ENCODE results near the gene AP1B1. TPM values are rescaled to one million over a fixed set of nuclear protein-coding genes. Genes with fewer than 3 reads are reported as not detected.

Gene AP1B1
- total and polyA plus RNA-seq, 2 of the 4 experiments (the other 2 are of a cell fraction) = 55.7 to 70.8 TPM

DNA sequence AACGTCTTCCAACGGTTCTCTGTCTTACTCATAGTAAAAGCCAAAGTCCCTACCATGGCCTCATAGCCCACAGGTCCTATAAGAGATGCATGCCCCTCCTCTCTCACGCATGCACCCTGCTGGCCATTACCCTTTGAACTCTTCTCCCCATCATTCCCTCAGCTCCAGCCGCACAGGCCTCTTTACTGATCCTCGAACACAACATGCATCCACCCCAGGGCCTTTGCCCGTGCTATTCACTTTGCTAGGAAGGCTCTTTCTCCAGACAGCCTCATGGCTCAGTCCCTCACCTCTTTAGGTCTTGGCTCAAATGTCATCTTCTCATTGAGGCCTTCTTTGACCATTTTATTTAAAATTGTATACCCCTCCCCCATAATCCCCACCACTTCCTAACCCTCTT lies 7.5 kb downstream of the AP1B1 start:
- no peak overlapping the region for H3K4ac ChIP-seq (ENCODE audit: low read depth, low read length)
- H2AK5ac ChIP-seq (ENCODE audit: low read depth, low read length) = no peak overlapping the region
- no peak overlapping the region for H3K14ac ChIP-seq (replicated peaks; ENCODE audit: low read depth, low read length)
- H3K56ac ChIP-seq (ENCODE audit: extremely low read depth, insufficient read depth, low read length) = no peak overlapping the region
- H3K27ac ChIP-seq (ENCODE audit: insufficient read depth, low read length) = no peak overlapping the region
- no peak overlapping the region for H3K4me2 ChIP-seq (ENCODE audit: low read depth, low read length)
- H2AK9ac ChIP-seq (replicated peaks; ENCODE audit: low read depth, low read length, poor library complexity) = no peak overlapping the region
- H3K23ac ChIP-seq (ENCODE audit: low read depth, low read length) = no peak overlapping the region
- H3K18ac ChIP-seq (ENCODE audit: low read depth, low read length) = no peak overlapping the region
- H3K9ac ChIP-seq (ENCODE audit: low read depth, low read length) = no peak overlapping the region
- H3K4me3 ChIP-seq (ENCODE audit: insufficient read depth, low read depth, low read length) = no peak overlapping the region
- H4K20me1 ChIP-seq (ENCODE audit: insufficient read depth, low read length) = peaks cover 14% of the 10 kb centered on the region; the same call in 1 of the 2 replicates
- H3K27me3 ChIP-seq (ENCODE audit: control insufficient read depth, insufficient read depth, low read length) = no peaks in the 10 kb centered on the region
- H2BK20ac ChIP-seq (ENCODE audit: low read depth, low read length) = no peak overlapping the region
- WGBS, 2 experiments (ENCODE audit: extremely low coverage in 2 of 2, insufficient read length in 1 of 2) = 77% methylated on average over 6 of the region's 6 CpGs; no CpG with 5 or more reads in 1 of the 2 experiments
- H3K9me1 ChIP-seq (ENCODE audit: insufficient read depth, low read length) = peaks cover 12% of the 10 kb centered on the region; the same call in 1 of the 2 replicates
- H3K79me1 ChIP-seq (ENCODE audit: low read depth in 1 of 2, low read length in 2 of 2) = peaks cover 41 to 69% of the 10 kb centered on the region in 2 experiments
- intact Hi-C loops (cut with micrococcal nuclease) = no loop called here
- in situ Hi-C loops (cut with MboI; ENCODE audit: low sequenced_read_pairs) = no loop called here
- H4K8ac ChIP-seq (ENCODE audit: low read depth in 2 of 2, low read length in 2 of 2) = no peak overlapping the region
- POLR2A ChIA-PET (ENCODE audit: unreplicated experiment) = no interaction called here
- BruUV-seq (replicated peaks) = no TSS peak
- no peak overlapping the region for H4K91ac ChIP-seq (ENCODE audit: insufficient read depth, low read depth, low read length)
- H2AFZ ChIP-seq (replicated peaks; ENCODE audit: low read length, poor library complexity) = no peak overlapping the region
- no peak for TF ChIP-seq RCOR1 (IDR thresholded peaks at IDR 0.05; ENCODE audit: insufficient replicate concordance, low read length)
- TF ChIP-seq, protein P1, sequence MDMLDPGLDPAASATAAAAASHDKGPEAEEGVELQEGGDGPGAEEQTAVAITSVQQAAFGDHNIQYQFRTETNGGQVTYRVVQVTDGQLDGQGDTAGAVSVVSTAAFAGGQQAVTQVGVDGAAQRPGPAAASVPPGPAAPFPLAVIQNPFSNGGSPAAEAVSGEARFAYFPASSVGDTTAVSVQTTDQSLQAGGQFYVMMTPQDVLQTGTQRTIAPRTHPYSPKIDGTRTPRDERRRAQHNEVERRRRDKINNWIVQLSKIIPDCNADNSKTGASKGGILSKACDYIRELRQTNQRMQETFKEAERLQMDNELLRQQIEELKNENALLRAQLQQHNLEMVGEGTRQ (IDR thresholded peaks at IDR 0.05; ENCODE audit: low read depth, low read length) = no peak
- TF ChIP-seq CEBPB (IDR thresholded peaks at IDR 0.05; ENCODE audit: low read depth, low read length) = no peak
- TF ChIP-seq FOS (IDR thresholded peaks at IDR 0.05; ENCODE audit: low read depth, low read length) = no peak
- TF ChIP-seq, protein P2, sequence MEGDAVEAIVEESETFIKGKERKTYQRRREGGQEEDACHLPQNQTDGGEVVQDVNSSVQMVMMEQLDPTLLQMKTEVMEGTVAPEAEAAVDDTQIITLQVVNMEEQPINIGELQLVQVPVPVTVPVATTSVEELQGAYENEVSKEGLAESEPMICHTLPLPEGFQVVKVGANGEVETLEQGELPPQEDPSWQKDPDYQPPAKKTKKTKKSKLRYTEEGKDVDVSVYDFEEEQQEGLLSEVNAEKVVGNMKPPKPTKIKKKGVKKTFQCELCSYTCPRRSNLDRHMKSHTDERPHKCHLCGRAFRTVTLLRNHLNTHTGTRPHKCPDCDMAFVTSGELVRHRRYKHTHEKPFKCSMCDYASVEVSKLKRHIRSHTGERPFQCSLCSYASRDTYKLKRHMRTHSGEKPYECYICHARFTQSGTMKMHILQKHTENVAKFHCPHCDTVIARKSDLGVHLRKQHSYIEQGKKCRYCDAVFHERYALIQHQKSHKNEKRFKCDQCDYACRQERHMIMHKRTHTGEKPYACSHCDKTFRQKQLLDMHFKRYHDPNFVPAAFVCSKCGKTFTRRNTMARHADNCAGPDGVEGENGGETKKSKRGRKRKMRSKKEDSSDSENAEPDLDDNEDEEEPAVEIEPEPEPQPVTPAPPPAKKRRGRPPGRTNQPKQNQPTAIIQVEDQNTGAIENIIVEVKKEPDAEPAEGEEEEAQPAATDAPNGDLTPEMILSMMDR (conservative IDR thresholded peaks at IDR 0.05; ENCODE audit: low read depth, low read length) = no peak
- TF ChIP-seq NFE2L2 (IDR thresholded peaks at IDR 0.05; ENCODE audit: low read depth, low read length) = no peak
- no peak for TF ChIP-seq RFX5 (IDR thresholded peaks at IDR 0.05; ENCODE audit: low read depth, low read length)
- no peak for TF ChIP-seq POLR2A (IDR thresholded peaks at IDR 0.05; ENCODE audit: low read depth, low read length)
- TF ChIP-seq BHLHE40 (IDR thresholded peaks at IDR 0.05; ENCODE audit: low read depth, low read length) = no peak
- TF ChIP-seq CHD1 (IDR thresholded peaks at IDR 0.05; ENCODE audit: low read depth, low read length) = no peak
- no peak overlapping the region for H2BK15ac ChIP-seq (ENCODE audit: low read depth, low read length)
- no peak overlapping the region for H4K5ac ChIP-seq (ENCODE audit: low read depth, low read length)
- H3K4me1 ChIP-seq (ENCODE audit: control insufficient read depth, insufficient read depth, low read length) = no peaks in the 10 kb centered on the region
- H3K36me3 ChIP-seq (ENCODE audit: control insufficient read depth, insufficient read depth, low read length) = peaks cover 11% of the 10 kb centered on the region; the same call in 1 of the 2 replicates
- ATAC-seq (ENCODE audit: low read depth) = no peak
- no peak overlapping the region for H2BK5ac ChIP-seq (ENCODE audit: low read depth, low read length, poor library complexity, severe bottlenecking)
- dilution Hi-C loops (cut with HindIII; ENCODE audit: low sequenced_read_pairs, unreplicated experiment) = no loop called here
- H3K9me3 ChIP-seq (ENCODE audit: control insufficient read depth, insufficient read depth, low read length) = no peaks in the 10 kb centered on the region
- DNase-seq = no peak
- no peak overlapping the region for H2BK120ac ChIP-seq (ENCODE audit: low read depth, low read length)
- CTCF ChIA-PET = no interaction called here

Data from IMR-90 (cell line).